H1 (cell line): ENCODE data around the gene ACVR1. TPM values are rescaled to one million over a fixed set of nuclear protein-coding genes. Genes with fewer than 3 reads are reported as not detected.

Experiments used
- CTCF ChIA-PET: fragments of 300-600 bp; sonication (Branson Sonifier 250); formaldehyde crosslinking; loops from one replicate; lab custom pipeline; 2021; ENCODE audit not compliant: partially characterized antibody; lab: Charles Lee
- POLR2A ChIA-PET: fragments of 300-600 bp; sonication (Branson Sonifier 250); formaldehyde crosslinking; loops from one replicate; lab custom pipeline; 2021; ENCODE audit warnings: inconsistent platforms; ENCODE audit not compliant: partially characterized antibody; lab: Charles Lee
- DNase-seq, 2 experiments: peaks; one replicate each; pipeline versions ENCODE4 v3.0.0 to v3.0.0-alpha.2; 2010 to 2022; ENCODE audit warnings: low spot score in 2 of 2, low read depth in 1 of 2, mixed read lengths in 1 of 2
- FAIRE-seq: peaks from 2 replicates; lab custom pipeline; 2011; peaks lifted over from hg19 to GRCh38; lab: Jason Lieb, UNC
- H2AFZ ChIP-seq: 2 replicates; pipeline ENCODE4 v1.8.1; 2012; ENCODE audit warnings: low read length, inconsistent platforms
- H2AK5ac ChIP-seq: 2 replicates; pipeline ENCODE4 v1.6.1; 2013; ENCODE audit warnings: low read depth, low read length
- H2BK120ac ChIP-seq: replicated peaks from 2 replicates; pipeline ENCODE3; 2013; ENCODE audit warnings: low read depth, low read length, inconsistent platforms
- H2BK12ac ChIP-seq: 2 replicates; pipeline ENCODE4 v1.6.1; 2013; ENCODE audit warnings: low read depth, low read length
- H2BK15ac ChIP-seq: 2 replicates; pipeline ENCODE4 v1.6.1; 2013; ENCODE audit warnings: low read length
- H2BK20ac ChIP-seq: 2 replicates; pipeline ENCODE4 v1.6.1; 2013; ENCODE audit warnings: low read length
- H2BK5ac ChIP-seq: 2 replicates; pipeline ENCODE4 v1.6.1; 2013; ENCODE audit warnings: low read depth, low read length
- H3K14ac ChIP-seq: 2 replicates; pipeline ENCODE4 v1.6.1; 2013; ENCODE audit warnings: inconsistent platforms; ENCODE audit not compliant: insufficient read length
- H3K18ac ChIP-seq: 2 replicates; pipeline ENCODE4 v1.6.1; 2013; ENCODE audit warnings: low read length; ENCODE audit errors: extremely low read depth
- H3K23ac ChIP-seq: 2 replicates; pipeline ENCODE4 v1.6.1; 2013; ENCODE audit warnings: inconsistent platforms; ENCODE audit not compliant: insufficient read length
- H3K23me2 ChIP-seq: 2 replicates; pipeline ENCODE4 v1.6.1; 2013; ENCODE audit warnings: low read depth, low read length
- H3K27ac ChIP-seq: 2 replicates; pipeline ENCODE4 v1.6.1; 2011; ENCODE audit warnings: low read depth, low read length, inconsistent platforms
- H3K27me3 ChIP-seq, 4 experiments: replicated peaks in 1 of 4; 1 replicate in 1 of 4; 2 replicates in 3 of 4; pipeline versions ENCODE4 v1.6.1 to v1.8.1; 2011 to 2013; ENCODE audit warnings: low read length in 3 of 4, mild to moderate bottlenecking in 3 of 4, inconsistent platforms in 2 of 4, mixed read lengths in 2 of 4, moderate library complexity in 1 of 4; ENCODE audit not compliant: control insufficient read depth in 3 of 4, insufficient read depth in 3 of 4; ENCODE audit errors: extremely low read depth in 1 of 4
- H3K36me3 ChIP-seq, 4 experiments: 2 replicates each; pipeline versions ENCODE4 v1.6.1 to v1.8.1; 2011 to 2013; ENCODE audit warnings: mild to moderate bottlenecking in 4 of 4, low read length in 3 of 4, moderate library complexity in 2 of 4, control low read depth in 1 of 4, inconsistent platforms in 1 of 4; ENCODE audit not compliant: insufficient read depth in 4 of 4, control insufficient read depth in 2 of 4
- H3K4ac ChIP-seq: replicated peaks from 2 replicates; pipeline ENCODE3; 2013; ENCODE audit warnings: low read length, low read depth, mixed read lengths, inconsistent platforms; ENCODE audit not compliant: insufficient read length
- H3K4me1 ChIP-seq, 4 experiments: replicated peaks in 1 of 4; 1 replicate in 1 of 4; 2 replicates in 3 of 4; pipeline versions ENCODE4 v1.6.1 to v1.8.1; 2011 to 2013; ENCODE audit warnings: low read length in 3 of 4, inconsistent platforms in 2 of 4, mixed read lengths in 1 of 4; ENCODE audit not compliant: insufficient read depth in 4 of 4, control insufficient read depth in 3 of 4
- H3K4me2 ChIP-seq, 2 experiments: 2 replicates each; pipeline versions ENCODE4 v1.6.1 to v1.8.1; 2011 to 2013; ENCODE audit warnings: low read depth in 2 of 2, low read length in 2 of 2, control low read depth in 1 of 2, inconsistent platforms in 1 of 2, mild to moderate bottlenecking in 1 of 2; ENCODE audit not compliant: insufficient read depth in 1 of 2
- H3K4me3 ChIP-seq, 4 experiments: fragments of 200-600, 300-600 bp in 1 of 4; sonication (generic), shearing (Covaris generic), sonication (Bioruptor Twin) in 1 of 4; 2 replicates each; pipeline versions ENCODE4 v1.5.1 to v1.8.1; 2011 to 2016; ENCODE audit warnings: low read length in 4 of 4, low read depth in 3 of 4, control low read depth in 2 of 4, inconsistent platforms in 2 of 4, mild to moderate bottlenecking in 2 of 4, mixed read lengths in 1 of 4, moderate library complexity in 1 of 4; ENCODE audit not compliant: insufficient read depth in 2 of 4; ENCODE audit errors: extremely low read depth in 1 of 4
- H3K56ac ChIP-seq: replicated peaks from 2 replicates; pipeline ENCODE3; 2013; ENCODE audit warnings: low read depth, mild to moderate bottlenecking, mixed read lengths, low read length, inconsistent platforms; ENCODE audit not compliant: insufficient read length
- H3K79me1 ChIP-seq: 2 replicates; pipeline ENCODE4 v1.6.1; 2013; ENCODE audit warnings: low read depth, low read length, control low read depth
- H3K79me2 ChIP-seq, 2 experiments: 2 replicates each; pipeline versions ENCODE4 v1.6.1 to v1.8.1; 2012 to 2013; ENCODE audit warnings: low read length in 2 of 2, mild to moderate bottlenecking in 2 of 2, inconsistent platforms in 1 of 2; ENCODE audit not compliant: insufficient read depth in 2 of 2, control insufficient read depth in 1 of 2
- H3K9ac ChIP-seq, 4 experiments: replicated peaks in 1 of 4; 1 replicate in 1 of 4; 2 replicates in 3 of 4; pipeline versions ENCODE4 v1.6.1 to v1.8.1; 2011 to 2013; ENCODE audit warnings: low read depth in 3 of 4, low read length in 3 of 4, control low read depth in 2 of 4, mild to moderate bottlenecking in 2 of 4, moderate library complexity in 2 of 4, inconsistent platforms in 1 of 4; ENCODE audit errors: extremely low read depth in 1 of 4
- H3K9me3 ChIP-seq, 2 experiments: 2 replicates each; pipeline versions ENCODE4 v1.6.1 to v1.8.1; 2012 to 2013; ENCODE audit warnings: mild to moderate bottlenecking in 2 of 2, moderate library complexity in 2 of 2, control low read depth in 1 of 2, inconsistent platforms in 1 of 2, low read depth in 1 of 2, low read length in 1 of 2, mixed read lengths in 1 of 2; ENCODE audit not compliant: insufficient read depth in 2 of 2
- H4K20me1 ChIP-seq, 2 experiments: replicated peaks in 1 of 2; 2 replicates each; pipeline versions ENCODE3 to v1.8.1; 2011 to 2013; ENCODE audit warnings: inconsistent platforms in 2 of 2, low read length in 2 of 2, mild to moderate bottlenecking in 1 of 2; ENCODE audit not compliant: insufficient read depth in 2 of 2, control insufficient read depth in 1 of 2
- H4K5ac ChIP-seq: 2 replicates; pipeline ENCODE4 v1.6.1; 2013; ENCODE audit warnings: low read length, low read depth, mixed read lengths, inconsistent platforms; ENCODE audit not compliant: insufficient read length
- H4K8ac ChIP-seq: 2 replicates; pipeline ENCODE4 v1.8.0; 2013; ENCODE audit warnings: mild to moderate bottlenecking, moderate library complexity, low read length, inconsistent platforms; ENCODE audit not compliant: insufficient read depth; ENCODE audit errors: extremely low read depth
- H4K91ac ChIP-seq: replicated peaks from 2 replicates; pipeline ENCODE3; 2013; ENCODE audit warnings: low read length, mixed read lengths, inconsistent platforms; ENCODE audit not compliant: insufficient read length
- HDAC2 ChIP-seq, 2 experiments: fragments of 300-600 bp in 1 of 2; sonication (generic) in 1 of 2; IDR thresholded peaks; 2 replicates each; pipeline ENCODE4 v1.6.1; 2011 to 2012; ENCODE audit warnings: low read depth in 2 of 2, low read length in 2 of 2, mild to moderate bottlenecking in 2 of 2, moderate library complexity in 2 of 2, borderline replicate concordance in 1 of 2, inconsistent platforms in 1 of 2
- SP1 ChIP-seq: IDR thresholded peaks from 2 replicates; pipeline ENCODE4 v1.6.1; 2011; ENCODE audit warnings: low read depth, low read length
- WGBS, 2 experiments: shearing (Covaris generic) in 1 of 2; methylation state at CpG; one replicate each; pipeline versions ENCODE4 v1.1.6 to v1.1.7; 2013 to 2015; ENCODE audit warnings: low lambda C conversion rate in 2 of 2, mixed read lengths in 2 of 2, inconsistent platforms in 1 of 2, low coverage in 1 of 2, missing lambda C conversion rate in 1 of 2; ENCODE audit not compliant: insufficient replicate concordance in 2 of 2, insufficient coverage in 1 of 2, insufficient read length in 1 of 2; ENCODE audit errors: extremely low coverage in 1 of 2, missing lambda C conversion rate in 1 of 2; 5-methylcytosine and 5-hydroxymethylcytosine counted together
- polyA plus RNA-seq, 7 experiments: library from polyadenylated mRNA; depleted of rRNA in 3 of 7; stranded (reverse) in 5 of 7; unstranded in 2 of 7; fragments of >200 nt in 5 of 7; fragments of 200-250 nt in 2 of 7; gene quantifications; 1 replicate in 5 of 7; 2 replicates in 1 of 7; 4 replicates in 1 of 7; pipeline versions ENCODE4 v1.2.1 to v1.2.3, GENCODE V29; 2011 to 2013; ENCODE audit warnings: missing spikeins in 2 of 7, mixed read lengths in 2 of 7
- total RNA-seq: library from RNA; stranded (reverse); fragmentation: NEBNext Ultra II Directional; extraction: Animal tissue kit (Norgen Biotek cat#: 25700); gene quantifications from 2 replicates; pipeline ENCODE4 v1.2.1, GENCODE V29; 2021

Gene ACVR1
- total and polyA plus RNA-seq, 2 of the 8 experiments (the other 6 are each of a cell fraction or from before 2014, with no cell fraction given), result 8.5 to 17.7 TPM

GRCh38 chr2:157895531-157895930 is 19.4 kb upstream of the ACVR1 start:
- no peaks in the 10 kb centered on the region for H3K79me1 ChIP-seq
- no peak overlapping the region for H3K23ac ChIP-seq
- no peak overlapping the region for H2BK15ac ChIP-seq
- H2AFZ ChIP-seq, result no peak overlapping the region
- no peaks in the 10 kb centered on the region for H3K9me3 ChIP-seq
- no peak overlapping the region for H2BK5ac ChIP-seq
- FAIRE-seq (no peak), DNase-seq (no peak)
- H3K9ac ChIP-seq, result no peak overlapping the region
- H3K56ac ChIP-seq, result no peak overlapping the region
- no peak overlapping the region for H2BK20ac ChIP-seq
- no peak overlapping the region for H3K4me2 ChIP-seq
- H2BK120ac ChIP-seq, result no peak overlapping the region
- ChIA-PET CTCF (interaction anchor here (0.6 to 1.4 kb wide), 2 partner anchors 10 to 115 kb away, joined by 3 to 4 read pairs; no protein-coding TSS in a partner anchor), POLR2A (interaction anchor here (1.0 kb wide), 2 partner anchors 19 to 20 kb away, joined by 3 read pairs; no protein-coding TSS in a partner anchor)
- H3K18ac ChIP-seq, result no peak overlapping the region
- H3K14ac ChIP-seq, result no peak overlapping the region
- H4K5ac ChIP-seq, result no peak overlapping the region
- no peak overlapping the region for H4K8ac ChIP-seq
- no peaks in the 10 kb centered on the region for H4K20me1 ChIP-seq
- H4K91ac ChIP-seq, result no peak overlapping the region
- H3K4me3 ChIP-seq, result no peak overlapping the region
- H3K4ac ChIP-seq, result no peak overlapping the region
- H3K27ac ChIP-seq, result no peak overlapping the region
- WGBS, 2 experiments, result 88% methylated on average over 2 of the region's 2 CpGs; no CpG with 5 or more reads in 1 of the 2 experiments
- H2AK5ac ChIP-seq, result no peak overlapping the region
- no peaks in the 10 kb centered on the region for H3K36me3 ChIP-seq
- no peaks in the 10 kb centered on the region for H3K79me2 ChIP-seq
- peaks cover 1 to 9% (median 6%) of the 10 kb centered on the region in 4 experiments; a peak in 6 of 7 replicates for H3K4me1 ChIP-seq
- H3K27me3 ChIP-seq, result peaks cover 0 to 1% (median 0%) of the 10 kb centered on the region in 4 experiments; a peak in 1 of 7 replicates
- H3K23me2 ChIP-seq, result no peaks in the 10 kb centered on the region; the same call in 1 of the 2 replicates
- no peak overlapping the region for H2BK12ac ChIP-seq
- TF ChIP-seq HDAC2 (IDR thresholded peaks at IDR 0.05; ENCODE audit: borderline replicate concordance in 1 of 2, low read depth in 2 of 2, low read length in 2 of 2) (no peak), SP1 (no peak)
